Measurements from ENCODE around the gene WWC1. TPM values are rescaled to one million over a fixed set of nuclear protein-coding genes. Genes with fewer than 3 reads are reported as not detected.

WWC1 gene
- total RNA-seq, 2 donors from 2014 or later: 45.3 to 52.6 TPM

GRCh38 chr5:168340487-168340886 lies 49.0 kb downstream of the WWC1 start:
- H3K36me3 ChIP-seq: no peaks in the 10 kb centered on the region
- intact Hi-C loops (cut with DNase I): no loop called here
- no peak overlapping the region for H3K27ac ChIP-seq
- no peak for TF ChIP-seq POLR2AphosphoS5 (IDR thresholded peaks at IDR 0.05)
- TF ChIP-seq CTCF (IDR thresholded peaks at IDR 0.05): no peak
- no peak for TF ChIP-seq POLR2A (IDR thresholded peaks at IDR 0.05)
- no peaks in the 10 kb centered on the region for H3K27me3 ChIP-seq (replicated peaks; ENCODE audit: insufficient read depth)
- DNase-seq (ENCODE audit: low spot score): no peak
- WGBS: 100% methylated on average over 1 of the region's 1 CpG
- H3K4me1 ChIP-seq (replicated peaks): no peaks in the 10 kb centered on the region
- H3K4me3 ChIP-seq: no peak overlapping the region
- H3K9me3 ChIP-seq: no peaks in the 10 kb centered on the region

- Histone ChIP-seq H3K4me1 (replicated peaks) (peaks cover 6% of the 10 kb centered on the region), H3K9me3 (no peaks in the 10 kb centered on the region), H3K36me3 (no peaks in the 10 kb centered on the region), H3K4me3 (no peak overlapping the region), H3K27ac (no peak overlapping the region), H3K27me3 (replicated peaks; ENCODE audit: insufficient read depth) (no peaks in the 10 kb centered on the region)
- no peak for DNase-seq (ENCODE audit: low spot score)
- no peak for TF ChIP-seq POLR2A (IDR thresholded peaks at IDR 0.05)
- TF ChIP-seq POLR2AphosphoS5 (IDR thresholded peaks at IDR 0.05): no peak
- no peak for TF ChIP-seq CTCF (IDR thresholded peaks at IDR 0.05)
- intact Hi-C loops (cut with DNase I): no loop called here
- WGBS: 96% methylated on average over 2 of the region's 2 CpGs
Measured at GRCh38 chr5:168341178-168341577, 49.7 kb downstream of the WWC1 start.

- TF ChIP-seq POLR2AphosphoS5 (IDR thresholded peaks at IDR 0.05): no peak
- TF ChIP-seq CTCF (IDR thresholded peaks at IDR 0.05): no peak
- no peak for TF ChIP-seq POLR2A (IDR thresholded peaks at IDR 0.05)
- Histone ChIP-seq H3K27me3 (replicated peaks; ENCODE audit: insufficient read depth) (no peaks in the 10 kb centered on the region), H3K4me1 (replicated peaks) (peaks cover 15% of the 10 kb centered on the region), H3K4me3 (no peak overlapping the region), H3K9me3 (no peaks in the 10 kb centered on the region), H3K36me3 (no peaks in the 10 kb centered on the region), H3K27ac (no peak overlapping the region)
- intact Hi-C loops (cut with DNase I): no loop called here
- DNase-seq (ENCODE audit: low spot score): no peak
- WGBS: 93% methylated on average over 6 of the region's 6 CpGs
Measured at GRCh38 chr5:168342151-168342825, 50.8 kb downstream of the WWC1 start.

GRCh38 chr5:168342985-168343384 lies 51.5 kb downstream of the WWC1 start:
- H3K27ac ChIP-seq: no peak overlapping the region
- no peak for TF ChIP-seq POLR2A (IDR thresholded peaks at IDR 0.05)
- TF ChIP-seq CTCF (IDR thresholded peaks at IDR 0.05): no peak
- TF ChIP-seq POLR2AphosphoS5 (IDR thresholded peaks at IDR 0.05): no peak
- 58% methylated on average over 3 of the region's 3 CpGs for WGBS

GRCh38 chr5:168346417-168346816 lies 55.0 kb downstream of the WWC1 start:
- 51% methylated on average over 3 of the region's 3 CpGs for WGBS
- H3K9me3 ChIP-seq: no peaks in the 10 kb centered on the region
- peak; percentile 51 for DNase-seq (ENCODE audit: low spot score)
- no peaks in the 10 kb centered on the region for H3K36me3 ChIP-seq
- peaks cover 15% of the 10 kb centered on the region for H3K4me1 ChIP-seq (replicated peaks)
- intact Hi-C loops (cut with DNase I): no loop called here
- H3K27me3 ChIP-seq (replicated peaks; ENCODE audit: insufficient read depth): no peaks in the 10 kb centered on the region
- TF ChIP-seq POLR2AphosphoS5 (IDR thresholded peaks at IDR 0.05) (peak; percentile 75), CTCF (IDR thresholded peaks at IDR 0.05) (no peak)
- H3K4me3 ChIP-seq: no peak overlapping the region
- peak overlapping the region; percentile 54 to 59 for H3K27ac ChIP-seq

More at GRCh38 chr5:168342985-168343384, 51.5 kb downstream of the WWC1 start:
- no peaks in the 10 kb centered on the region for H3K27me3 ChIP-seq (replicated peaks; ENCODE audit: insufficient read depth)
- no peaks in the 10 kb centered on the region for H3K9me3 ChIP-seq
- no peak overlapping the region for H3K4me3 ChIP-seq
- intact Hi-C loops (cut with DNase I): no loop called here
- no peak for DNase-seq (ENCODE audit: low spot score)
- no peaks in the 10 kb centered on the region for H3K36me3 ChIP-seq
- peaks cover 15% of the 10 kb centered on the region for H3K4me1 ChIP-seq (replicated peaks)
